PC-9 (cell line): Measurements from ENCODE around the gene DDX17. TPM values are rescaled to one million over a fixed set of nuclear protein-coding genes. Genes with fewer than 3 reads are reported as not detected.
"Not testable (repeated sequence)": the region's sequence is repeated elsewhere in the genome, so short reads cannot be mapped to it uniquely, and the experiment has no call there.

Experiments
- BruUV-seq: library from RNA; stranded (reverse); fragments of 400-500 nt; replicated peaks from 2 replicates; lab custom pipeline; 2021; lab: Mats Ljungman, UMichigan
- CTCF ChIA-PET: fragments of 300-600 bp; sonication (Branson Sonifier 250); formaldehyde crosslinking; loops from one replicate; lab custom pipeline; 2022; ENCODE audit warnings: antibody characterized with exemption; lab: Charles Lee
- POLR2A ChIA-PET: fragments of 300-600 bp; sonication (Branson Sonifier 250); formaldehyde crosslinking; loops from one replicate; lab custom pipeline; 2022; ENCODE audit warnings: antibody characterized with exemption; ENCODE audit not compliant: unreplicated experiment; lab: Charles Lee
- DNase-seq, 2 experiments: peaks; one replicate each; pipeline versions ENCODE4 v3.0.0 to v3.0.0-alpha.2; 2015 to 2022; ENCODE audit warnings: mixed read lengths in 1 of 2
- H2AFZ ChIP-seq: fragments of 200-600 bp; sonication (generic); 2 replicates; pipeline ENCODE4 v1.8.1; 2017; ENCODE audit warnings: antibody characterized with exemption
- H3F3A ChIP-seq: fragments of 200-600 bp; sonication (generic); 2 replicates; pipeline ENCODE4 v1.8.1; 2017; ENCODE audit warnings: antibody characterized with exemption, mild to moderate bottlenecking, low read depth; ENCODE audit not compliant: insufficient read depth
- H3K27ac ChIP-seq: fragments of 200-600 bp; sonication (generic); 2 replicates; pipeline ENCODE4 v1.6.1; 2016; ENCODE audit warnings: mixed run types
- H3K27me3 ChIP-seq: fragments of 200-600 bp; sonication (generic); 2 replicates; pipeline ENCODE4 v1.6.1; 2016; ENCODE audit warnings: low read depth, mixed run types; ENCODE audit not compliant: insufficient read depth
- H3K36me3 ChIP-seq: fragments of 200-600 bp; sonication (generic); 2 replicates; pipeline ENCODE4 v1.6.1; 2016; ENCODE audit warnings: low read depth, mixed run types
- H3K4me1 ChIP-seq: fragments of 200-600 bp; sonication (generic); replicated peaks from 2 replicates; pipeline ENCODE4 v1.6.1; 2016; ENCODE audit warnings: mixed run types; ENCODE audit not compliant: insufficient read depth
- H3K4me2 ChIP-seq: fragments of 200-600 bp; sonication (generic); 2 replicates; pipeline ENCODE4 v1.6.1; 2017; ENCODE audit warnings: mixed run types
- H3K4me3 ChIP-seq: fragments of 200-600 bp; sonication (generic); 2 replicates; pipeline ENCODE4 v1.6.1; 2016; ENCODE audit warnings: mixed run types
- H3K79me2 ChIP-seq: fragments of 200-600 bp; sonication (generic); 2 replicates; pipeline ENCODE4 v1.6.1; 2017; ENCODE audit warnings: low read depth, mixed run types
- H3K9me2 ChIP-seq: fragments of 200-600 bp; sonication (generic); 2 replicates; pipeline ENCODE4 v1.8.1; 2017; ENCODE audit warnings: mild to moderate bottlenecking; ENCODE audit not compliant: insufficient read depth
- H3K9me3 ChIP-seq: fragments of 200-600 bp; sonication (generic); 2 replicates; pipeline ENCODE4 v1.8.1; 2016; ENCODE audit warnings: low read depth; ENCODE audit not compliant: insufficient read depth
- H4K20me1 ChIP-seq: fragments of 200-600 bp; sonication (generic); 2 replicates; pipeline ENCODE4 v1.8.1; 2017; ENCODE audit not compliant: insufficient read depth
- EZH2 ChIP-seq: fragments of 200-600 bp; sonication (generic); IDR thresholded peaks from 2 replicates; pipeline ENCODE4 v1.8.0; 2017; ENCODE audit warnings: antibody characterized with exemption, low read depth
- intact Hi-C: fragments of 100-400 bp; cut with micrococcal nuclease; formaldehyde crosslinking; loops from one replicate; pipeline ENCODE4 v1.10.0; 2022; ENCODE audit not compliant: unreplicated experiment
- total RNA-seq: library from RNA; stranded (reverse); gene quantifications from 2 replicates; pipeline ENCODE4 v1.2.3, GENCODE V29; 2021
- TF ChIP-seq, protein P1 (sequence below): fragments of 200-600 bp; sonication (generic); conservative IDR thresholded peaks from 2 replicates; pipeline ENCODE4 v1.6.1; 2017; ENCODE audit warnings: mixed run types, antibody characterized with exemption, mild to moderate bottlenecking, moderate library complexity

The DDX17 gene
- total RNA-seq, 1 experiment from 2014 or later: 511 TPM

DNA sequence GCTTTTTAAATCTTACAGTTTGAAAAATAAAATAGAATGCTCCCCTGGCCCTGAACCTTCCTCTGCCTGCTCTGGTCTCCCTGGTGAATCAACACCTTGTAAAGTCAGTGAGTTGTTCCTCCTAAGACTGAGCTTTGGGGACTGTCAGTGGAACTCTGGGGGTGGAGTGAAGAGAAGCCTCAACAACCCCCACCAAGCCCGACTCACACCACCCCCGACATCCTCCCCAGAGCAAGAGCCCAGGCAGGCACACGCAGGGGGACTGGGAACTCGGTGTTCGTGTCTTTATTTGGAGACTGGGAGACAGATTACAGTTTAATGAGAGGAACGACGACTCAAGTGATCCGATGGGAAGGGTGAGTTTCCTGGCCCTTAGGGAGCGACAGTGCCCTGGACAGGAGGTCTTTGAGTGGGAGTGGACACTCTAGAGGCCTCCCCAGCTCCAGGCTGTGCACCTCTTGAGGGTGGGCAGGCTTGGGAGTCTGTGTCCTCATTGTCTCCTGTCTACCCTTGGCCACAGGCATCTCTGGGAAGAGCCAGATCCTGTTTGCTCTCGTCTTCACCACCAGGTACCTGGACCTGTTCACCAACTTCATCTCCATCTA, 32.0 kb downstream of the DDX17 start:
- Histone ChIP-seq H3K79me2 (no peaks in the 10 kb centered on the region), H3K4me1 (no peaks in the 10 kb centered on the region), H3K9me3 (no peaks in the 10 kb centered on the region), H2AFZ (no peak overlapping the region), H3K36me3 (no peaks in the 10 kb centered on the region), H3K27ac (no peak overlapping the region), H4K20me1 (no peaks in the 10 kb centered on the region), H3K4me3 (no peak overlapping the region), H3K4me2 (no peak overlapping the region), H3F3A (peaks cover 7% of the 10 kb centered on the region; the same call in 1 of the 2 replicates), H3K9me2 (no peaks in the 10 kb centered on the region), H3K27me3 (no peaks in the 10 kb centered on the region)
- CTCF ChIA-PET: no interaction called here
- no peak for TF ChIP-seq EZH2
- TF ChIP-seq, protein P1, sequence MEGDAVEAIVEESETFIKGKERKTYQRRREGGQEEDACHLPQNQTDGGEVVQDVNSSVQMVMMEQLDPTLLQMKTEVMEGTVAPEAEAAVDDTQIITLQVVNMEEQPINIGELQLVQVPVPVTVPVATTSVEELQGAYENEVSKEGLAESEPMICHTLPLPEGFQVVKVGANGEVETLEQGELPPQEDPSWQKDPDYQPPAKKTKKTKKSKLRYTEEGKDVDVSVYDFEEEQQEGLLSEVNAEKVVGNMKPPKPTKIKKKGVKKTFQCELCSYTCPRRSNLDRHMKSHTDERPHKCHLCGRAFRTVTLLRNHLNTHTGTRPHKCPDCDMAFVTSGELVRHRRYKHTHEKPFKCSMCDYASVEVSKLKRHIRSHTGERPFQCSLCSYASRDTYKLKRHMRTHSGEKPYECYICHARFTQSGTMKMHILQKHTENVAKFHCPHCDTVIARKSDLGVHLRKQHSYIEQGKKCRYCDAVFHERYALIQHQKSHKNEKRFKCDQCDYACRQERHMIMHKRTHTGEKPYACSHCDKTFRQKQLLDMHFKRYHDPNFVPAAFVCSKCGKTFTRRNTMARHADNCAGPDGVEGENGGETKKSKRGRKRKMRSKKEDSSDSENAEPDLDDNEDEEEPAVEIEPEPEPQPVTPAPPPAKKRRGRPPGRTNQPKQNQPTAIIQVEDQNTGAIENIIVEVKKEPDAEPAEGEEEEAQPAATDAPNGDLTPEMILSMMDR: no peak
- POLR2A ChIA-PET: interaction anchor here (0.7 kb wide), 1 partner anchor 221 kb away, joined by 4 read pairs; no protein-coding TSS in a partner anchor
- intact Hi-C loops: no loop called here
- BruUV-seq: no TSS peak
- no peak for DNase-seq

DNA sequence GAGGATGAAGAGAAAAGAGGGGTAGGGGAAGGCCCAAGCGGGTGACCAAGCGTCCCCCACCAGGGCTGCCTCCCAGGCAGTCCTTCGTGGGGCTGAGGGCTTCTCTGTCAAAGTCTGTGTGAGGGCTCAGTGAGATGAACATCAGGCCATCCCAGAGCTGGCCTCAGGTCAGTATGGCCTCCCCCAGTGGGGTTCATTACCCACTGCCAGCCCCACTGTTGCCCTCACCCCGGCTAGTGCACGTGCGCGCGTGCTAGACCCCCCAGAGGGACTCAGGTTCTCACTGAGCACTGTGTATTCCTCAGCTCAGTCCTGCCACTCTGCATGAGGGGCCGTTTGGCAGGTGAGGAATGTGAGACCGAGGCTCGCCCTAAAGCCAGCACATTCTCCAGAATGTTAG, 34.9 kb downstream of the DDX17 start:
- H3K4me1 ChIP-seq: peaks cover 11% of the 10 kb centered on the region
- H3K9me2 ChIP-seq: no peaks in the 10 kb centered on the region
- H2AFZ ChIP-seq: no peak overlapping the region
- H3K27ac ChIP-seq: no peak overlapping the region
- no peak for DNase-seq
- CTCF ChIA-PET: no interaction called here
- H4K20me1 ChIP-seq: no peaks in the 10 kb centered on the region
- no peak overlapping the region for H3K4me3 ChIP-seq
- no peak overlapping the region for H3K4me2 ChIP-seq
- POLR2A ChIA-PET: interaction anchor here (0.6 kb wide), 1 partner anchor 477 kb away, joined by 3 read pairs; no protein-coding TSS in a partner anchor
- H3F3A ChIP-seq: peaks cover 4% of the 10 kb centered on the region; the same call in 1 of the 2 replicates
- intact Hi-C loops: no loop called here
- H3K27me3 ChIP-seq: peaks cover 7% of the 10 kb centered on the region; the same call in 1 of the 2 replicates
- BruUV-seq: no TSS peak
- H3K9me3 ChIP-seq: no peaks in the 10 kb centered on the region
- TF ChIP-seq, protein P1: no peak
- TF ChIP-seq EZH2: no peak
- no peaks in the 10 kb centered on the region for H3K79me2 ChIP-seq
- H3K36me3 ChIP-seq: no peaks in the 10 kb centered on the region

DNA sequence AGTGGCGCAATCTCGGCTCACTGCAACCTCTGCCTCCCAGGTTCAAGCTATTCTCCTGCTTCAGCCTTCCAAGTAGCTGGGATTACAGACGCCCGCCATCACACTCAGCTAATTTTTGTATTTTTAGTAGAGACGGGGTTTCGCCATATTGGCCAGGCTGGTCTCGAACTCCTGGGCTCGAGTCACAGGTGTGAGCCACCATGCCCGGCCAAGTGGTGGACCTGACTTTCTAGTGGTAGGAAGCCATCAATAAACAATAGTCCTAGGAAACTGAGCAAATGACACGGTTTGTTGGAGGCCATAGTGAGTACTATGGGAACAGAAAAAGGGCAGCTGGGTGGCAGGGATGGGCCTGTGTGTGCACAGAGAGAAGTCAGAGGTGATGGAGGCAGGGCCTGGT, 35.9 kb downstream of the DDX17 start:
- H4K20me1 ChIP-seq, CTCF ChIA-PET, H3K79me2 ChIP-seq, H3K9me2 ChIP-seq, H3K27ac ChIP-seq, DNase-seq, H3K27me3 ChIP-seq, H2AFZ ChIP-seq, intact Hi-C loops, H3K4me2 ChIP-seq, H3F3A ChIP-seq, H3K4me3 ChIP-seq, H3K9me3 ChIP-seq, H3K36me3 ChIP-seq: not testable (repeated sequence)
- POLR2A ChIA-PET: interaction anchor here (0.6 kb wide), 1 partner anchor 28 kb away, joined by 5 read pairs; no protein-coding TSS in a partner anchor
- H3K4me1 ChIP-seq: peaks cover 11% of the 10 kb centered on the region
- BruUV-seq: TSS peak; percentile 11
